Bronchial epithelial cell (primary cell): ENCODE data around the gene CYP46A1. TPM values are rescaled to one million over a fixed set of nuclear protein-coding genes. Genes with fewer than 3 reads are reported as not detected.
"Not testable (repeated sequence)": the region's sequence is repeated elsewhere in the genome, so short reads cannot be mapped to it uniquely, and the experiment has no call there.

ENCODE experiments used
- DNase-seq: peaks from one replicate; pipeline ENCODE4 v3.0.0-alpha.2; 2010; ENCODE audit warnings: low read depth
- FAIRE-seq: peaks from 2 replicates; lab custom pipeline; 2011; peaks lifted over from hg19 to GRCh38; lab: Jason Lieb, UNC
- H3K27me3 ChIP-seq: 2 replicates; pipeline ENCODE4 v1.5.1; 2011; ENCODE audit warnings: low read length; ENCODE audit not compliant: control insufficient read depth, insufficient read depth
- H3K36me3 ChIP-seq: 2 replicates; pipeline ENCODE4 v1.5.1; 2011; ENCODE audit warnings: low read length; ENCODE audit not compliant: control insufficient read depth, insufficient read depth
- H3K4me3 ChIP-seq: 2 replicates; pipeline ENCODE4 v1.5.1; 2011; ENCODE audit warnings: mild to moderate bottlenecking, low read depth, low read length, control low read depth
- CTCF ChIP-seq: IDR thresholded peaks from 2 replicates; pipeline ENCODE4 v1.5.1; 2011; ENCODE audit warnings: mild to moderate bottlenecking, moderate library complexity, low read length, control low read depth, inconsistent platforms; ENCODE audit not compliant: insufficient read depth, severe bottlenecking
- total RNA-seq: library from RNA; depleted of rRNA; stranded (reverse); fragments of >200 nt; gene quantifications from 2 replicates; pipeline ENCODE4 v1.2.1, GENCODE V29; 2014

The CYP46A1 gene
- total RNA-seq, 1 donor from 2014 or later, result not detected

GRCh38 chr14:99760817-99761216 lies 76.7 kb downstream of the CYP46A1 start:
- Histone ChIP-seq H3K27me3 (no peaks in the 10 kb centered on the region), H3K36me3 (no peaks in the 10 kb centered on the region), H3K4me3 (no peak overlapping the region)
- no peak for TF ChIP-seq CTCF
- DNase-seq (no peak), FAIRE-seq (no peak)

GRCh38 chr14:99762911-99763310 lies 78.8 kb downstream of the CYP46A1 start:
- not testable (repeated sequence) for FAIRE-seq, H3K36me3 ChIP-seq, DNase-seq, H3K27me3 ChIP-seq, H3K4me3 ChIP-seq

- FAIRE-seq (no peak), DNase-seq (no peak)
- H3K4me3 ChIP-seq, result no peak overlapping the region
- no peaks in the 10 kb centered on the region for H3K27me3 ChIP-seq
- no peaks in the 10 kb centered on the region for H3K36me3 ChIP-seq
- no peak for TF ChIP-seq CTCF
Observed at GRCh38 chr14:99763527-99764221, 79.6 kb downstream of the CYP46A1 start.

GRCh38 chr14:99764222-99764706 lies 80.2 kb downstream of the CYP46A1 start:
- Histone ChIP-seq H3K36me3 (no peaks in the 10 kb centered on the region), H3K27me3 (no peaks in the 10 kb centered on the region), H3K4me3 (no peak overlapping the region)
- TF ChIP-seq CTCF, result no peak
- no peak for DNase-seq
- no peak for FAIRE-seq

GRCh38 chr14:99768381-99768780 lies 84.3 kb downstream of the CYP46A1 start:
- TF ChIP-seq CTCF, result no peak
- peaks cover 4% of the 10 kb centered on the region for H3K27me3 ChIP-seq
- no peaks in the 10 kb centered on the region for H3K36me3 ChIP-seq
- H3K4me3 ChIP-seq, result no peak overlapping the region
- no peak for FAIRE-seq
- no peak for DNase-seq

GRCh38 chr14:99769123-99769522 lies 85.0 kb downstream of the CYP46A1 start:
- FAIRE-seq (no peak), DNase-seq (no peak)
- Histone ChIP-seq H3K27me3 (peaks cover 5% of the 10 kb centered on the region), H3K4me3 (no peak overlapping the region), H3K36me3 (no peaks in the 10 kb centered on the region)
- no peak for TF ChIP-seq CTCF
